ENCODE data around the gene ARRDC2.

- no peak for TF ChIP-seq CTCF (IDR thresholded peaks at IDR 0.05; ENCODE audit: poor library complexity)
- no peak for TF ChIP-seq EZH2 (IDR thresholded peaks at IDR 0.05; ENCODE audit: borderline replicate concordance)
Measured at GRCh38 chr19:18049385-18049784, 41.4 kb downstream of the ARRDC2 start.
